Mesothelial cell of epicardium (in vitro differentiated cells): Measurements from ENCODE around the gene PLPPR3. TPM values are rescaled to one million over a fixed set of nuclear protein-coding genes. Genes with fewer than 3 reads are reported as not detected.
"Not testable (repeated sequence)": the region's sequence is repeated elsewhere in the genome, so short reads cannot be mapped to it uniquely, and the experiment has no call there.

Experiments used
- DNase-seq, 2 experiments: peaks; one replicate each; pipeline ENCODE4 v3.0.0; 2021; ENCODE audit warnings: low spot score in 2 of 2; ENCODE audit not compliant: unreplicated experiment in 2 of 2
- H3K27ac Mint-ChIP-seq: 2 replicates; pipeline ENCODE4 v1.8.0; 2021; ENCODE audit warnings: mixed read lengths
- H3K27me3 Mint-ChIP-seq: 2 replicates; pipeline ENCODE4 v1.8.0; 2021; ENCODE audit warnings: low read depth, mixed read lengths
- H3K36me3 Mint-ChIP-seq: 2 replicates; pipeline ENCODE4 v1.8.0; 2021; ENCODE audit warnings: mixed read lengths
- H3K4me1 Mint-ChIP-seq: 2 replicates; pipeline ENCODE4 v1.8.0; 2021; ENCODE audit warnings: mixed read lengths
- H3K4me3 Mint-ChIP-seq: 2 replicates; pipeline ENCODE4 v1.8.0; 2021; ENCODE audit warnings: mild to moderate bottlenecking, moderate library complexity, mixed read lengths
- H3K9me3 Mint-ChIP-seq: 2 replicates; pipeline ENCODE4 v1.8.0; 2021; ENCODE audit warnings: mixed read lengths
- CTCF ChIP-seq: fragments of 200-600 bp; sonication (generic); IDR thresholded peaks from one replicate; pipeline ENCODE4 v1.5.0; 2021; ENCODE audit warnings: antibody characterized with exemption; ENCODE audit not compliant: unreplicated experiment
- total RNA-seq: library from RNA; stranded (reverse); gene quantifications from 3 replicates; pipeline ENCODE4 v1.2.1, GENCODE V29; 2021

Gene PLPPR3
- total RNA-seq, 1 donor from 2014 or later: 152 TPM

GRCh38 chr19:824885-825284 is 3.1 kb upstream of the PLPPR3 start:
- Mint-ChIP-seq H3K4me1 (peaks cover 6% of the 10 kb centered on the region), H3K27me3 (no peaks in the 10 kb centered on the region), H3K36me3 (no peaks in the 10 kb centered on the region), H3K9me3 (no peaks in the 10 kb centered on the region), H3K27ac (no peak overlapping the region), H3K4me3 (no peak overlapping the region)
- no peak for TF ChIP-seq CTCF
- no peak for DNase-seq

DNA sequence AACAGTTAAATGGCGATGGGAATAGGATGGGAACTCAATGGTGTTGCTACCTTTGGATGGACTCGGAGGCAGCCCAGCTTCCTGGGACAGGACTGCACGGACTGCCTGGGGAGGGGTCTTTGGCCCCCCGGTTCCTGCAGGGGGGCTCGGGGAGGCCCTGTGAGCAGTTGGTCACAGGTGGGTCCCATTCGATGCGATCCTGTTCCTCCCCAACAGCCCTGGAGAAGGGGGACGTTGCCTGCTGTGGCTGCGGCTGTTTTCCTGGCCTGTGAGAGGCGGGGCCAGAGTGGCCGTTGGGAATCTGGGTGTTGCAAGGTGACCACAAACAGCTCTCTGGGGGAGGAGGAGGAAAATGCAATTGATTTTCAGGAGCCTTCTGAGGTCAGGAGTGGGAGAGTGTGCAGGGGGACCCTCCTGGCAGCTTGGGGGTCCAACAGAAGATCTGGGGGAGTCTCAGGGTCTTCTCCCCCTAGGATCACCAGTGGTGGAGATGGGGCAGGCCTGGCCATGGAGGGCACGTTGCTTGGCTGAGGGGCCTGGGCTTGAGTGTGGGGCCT is 1.9 kb upstream of the PLPPR3 start:
- Mint-ChIP-seq H3K36me3 (no peaks in the 10 kb centered on the region), H3K27ac (peak overlapping the region; percentile 59), H3K27me3 (no peaks in the 10 kb centered on the region), H3K4me3 (peak overlapping the region; percentile 61), H3K9me3 (no peaks in the 10 kb centered on the region), H3K4me1 (peaks cover 6% of the 10 kb centered on the region)
- no peak for TF ChIP-seq CTCF
- DNase-seq: no peak

- Mint-ChIP-seq H3K36me3 (peaks cover 5% of the 10 kb centered on the region), H3K27me3 (no peaks in the 10 kb centered on the region), H3K9me3 (no peaks in the 10 kb centered on the region), H3K4me1 (peaks cover 6% of the 10 kb centered on the region), H3K27ac (no peak overlapping the region), H3K4me3 (peak overlapping the region; percentile 70)
- DNase-seq: no peak
- no peak for TF ChIP-seq CTCF
Observed at GRCh38 chr19:821231-821824, 427 bp downstream of the PLPPR3 start.

DNA sequence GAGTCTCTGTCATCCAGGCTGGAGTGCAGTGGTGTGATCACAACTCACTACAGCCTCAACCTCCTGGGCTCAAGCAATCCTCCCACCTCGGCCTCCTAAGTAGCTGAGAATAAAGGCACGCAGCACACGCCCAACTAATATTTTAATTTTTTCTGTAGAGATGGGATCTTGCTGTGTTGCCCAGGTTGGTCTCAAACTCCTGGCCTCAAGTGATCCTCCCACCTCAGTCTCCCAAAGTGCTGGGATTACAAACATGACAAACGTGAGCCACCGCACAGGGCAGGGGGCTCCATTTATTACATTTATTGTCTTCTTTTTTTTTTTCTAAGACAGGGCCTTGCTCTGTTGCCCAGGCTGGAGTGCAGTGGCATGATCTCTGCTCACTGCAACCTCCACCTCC is 1.5 kb downstream of the PLPPR3 start:
- H3K27ac Mint-ChIP-seq, H3K4me1 Mint-ChIP-seq, H3K27me3 Mint-ChIP-seq, DNase-seq, H3K9me3 Mint-ChIP-seq: not testable (repeated sequence)
- H3K36me3 Mint-ChIP-seq: peaks cover 11% of the 10 kb centered on the region
- peak overlapping the region; percentile 70 for H3K4me3 Mint-ChIP-seq

GRCh38 chr19:816500-816857 is 5.3 kb downstream of the PLPPR3 start:
- no peak for TF ChIP-seq CTCF
- H3K4me1 Mint-ChIP-seq: no peaks in the 10 kb centered on the region
- no peak for DNase-seq
- H3K27ac Mint-ChIP-seq: no peak overlapping the region
- no peaks in the 10 kb centered on the region for H3K27me3 Mint-ChIP-seq
- no peaks in the 10 kb centered on the region for H3K9me3 Mint-ChIP-seq
- H3K4me3 Mint-ChIP-seq: no peak overlapping the region
- H3K36me3 Mint-ChIP-seq: peaks cover 19% of the 10 kb centered on the region

- no peak overlapping the region for H3K27ac Mint-ChIP-seq
- no peak overlapping the region for H3K4me3 Mint-ChIP-seq
- H3K9me3 Mint-ChIP-seq: no peaks in the 10 kb centered on the region
- H3K36me3 Mint-ChIP-seq: peaks cover 19% of the 10 kb centered on the region
- no peak for DNase-seq
- no peaks in the 10 kb centered on the region for H3K27me3 Mint-ChIP-seq
- H3K4me1 Mint-ChIP-seq: no peaks in the 10 kb centered on the region
- no peak for TF ChIP-seq CTCF
Observed at GRCh38 chr19:815775-816499, 5.8 kb downstream of the PLPPR3 start.
